GM19023 (cell line): ENCODE results near the gene ANXA2.
"Not testable (repeated sequence)": the region's sequence is repeated elsewhere in the genome, so short reads cannot be mapped to it uniquely, and the experiment has no call there.

Source experiments
- ATAC-seq: cut with Tn5 transposase; IDR thresholded peaks from one replicate; pipeline ENCODE4 v1.9.1; 2021; ENCODE audit warnings: mild to moderate bottlenecking, moderate library complexity; ENCODE audit not compliant: unreplicated experiment

ANXA2 gene

GRCh38 chr15:60372227-60372626 is 25.6 kb downstream of the ANXA2 start:
- no peak for ATAC-seq

- ATAC-seq: no peak
Measured at GRCh38 chr15:60371175-60372051, 26.4 kb downstream of the ANXA2 start.

- ATAC-seq: no peak
Measured at GRCh38 chr15:60370869-60371136, 27.0 kb downstream of the ANXA2 start.

GRCh38 chr15:60370105-60370868 is 27.5 kb downstream of the ANXA2 start:
- no peak for ATAC-seq

GRCh38 chr15:60369696-60370095 is 28.1 kb downstream of the ANXA2 start:
- no peak for ATAC-seq

- ATAC-seq: no peak
Measured at GRCh38 chr15:60364612-60364924, 33.2 kb downstream of the ANXA2 start.

- ATAC-seq: no peak
Measured at GRCh38 chr15:60363903-60364611, 33.7 kb downstream of the ANXA2 start.

- no peak for ATAC-seq
Measured at GRCh38 chr15:60363087-60363549, 34.7 kb downstream of the ANXA2 start.

GRCh38 chr15:60362321-60363086 is 35.3 kb downstream of the ANXA2 start:
- ATAC-seq: no peak

GRCh38 chr15:60359738-60360137 is 38.0 kb downstream of the ANXA2 start:
- ATAC-seq: not testable (repeated sequence)

GRCh38 chr15:60358935-60359682 is 38.7 kb downstream of the ANXA2 start:
- no peak for ATAC-seq

- no peak for ATAC-seq
Measured at GRCh38 chr15:60356832-60357231, 41.0 kb downstream of the ANXA2 start.

- no peak for ATAC-seq
Measured at GRCh38 chr15:60355148-60355857, 42.5 kb downstream of the ANXA2 start.

- no peak for ATAC-seq
Measured at GRCh38 chr15:60353245-60353920, 44.4 kb downstream of the ANXA2 start.

GRCh38 chr15:60352525-60352924 is 45.3 kb downstream of the ANXA2 start:
- no peak for ATAC-seq

- no peak for ATAC-seq
Measured at GRCh38 chr15:60351066-60351465, 46.7 kb downstream of the ANXA2 start.

GRCh38 chr15:60350108-60350507 is 47.7 kb downstream of the ANXA2 start:
- ATAC-seq: no peak

- no peak for ATAC-seq
Measured at GRCh38 chr15:60349589-60349988, 48.2 kb downstream of the ANXA2 start.

- no peak for ATAC-seq
Measured at GRCh38 chr15:60347480-60348049, 50.2 kb downstream of the ANXA2 start.
